Adipocyte (in vitro differentiated cells): ENCODE results near the gene ACOT9.

Source experiments
- DNase-seq: peaks from one replicate; pipeline ENCODE4 v3.0.0-alpha.2; 2015; ENCODE audit warnings: low read depth
- H3K27me3 ChIP-seq: replicated peaks from 2 replicates; pipeline ENCODE4 v1.7.0; 2013; ENCODE audit warnings: mild to moderate bottlenecking, low read length, moderate library complexity; ENCODE audit not compliant: control insufficient read depth, insufficient read depth
- H3K36me3 ChIP-seq: 2 replicates; pipeline ENCODE4 v1.7.0; 2013; ENCODE audit warnings: low read length, mild to moderate bottlenecking, moderate library complexity; ENCODE audit not compliant: control insufficient read depth, insufficient read depth, severe bottlenecking
- H3K4me1 ChIP-seq: 2 replicates; pipeline ENCODE4 v1.7.0; 2013; ENCODE audit warnings: mild to moderate bottlenecking, low read length, moderate library complexity; ENCODE audit not compliant: control insufficient read depth, insufficient read depth
- H3K4me3 ChIP-seq: 2 replicates; pipeline ENCODE4 v1.7.0; 2013; ENCODE audit warnings: mild to moderate bottlenecking, low read length, moderate library complexity
- H3K9ac ChIP-seq: 2 replicates; pipeline ENCODE4 v1.7.0; 2013; ENCODE audit warnings: mild to moderate bottlenecking, low read length, moderate library complexity
- H3K9me3 ChIP-seq: 2 replicates; pipeline ENCODE4 v1.7.0; 2013; ENCODE audit warnings: mild to moderate bottlenecking, low read length, moderate library complexity; ENCODE audit not compliant: control insufficient read depth

Gene ACOT9

GRCh38 chrX:23737413-23737812, 5.7 kb downstream of the ACOT9 start:
- Histone ChIP-seq H3K36me3 (peaks cover 10% of the 10 kb centered on the region), H3K27me3 (no peaks in the 10 kb centered on the region), H3K4me1 (no peaks in the 10 kb centered on the region), H3K9me3 (no peaks in the 10 kb centered on the region), H3K4me3 (no peak overlapping the region), H3K9ac (no peak overlapping the region)
- DNase-seq: peak; percentile 28

- Histone ChIP-seq H3K4me3 (no peak overlapping the region), H3K9me3 (no peaks in the 10 kb centered on the region), H3K27me3 (no peaks in the 10 kb centered on the region), H3K4me1 (no peaks in the 10 kb centered on the region), H3K9ac (no peak overlapping the region), H3K36me3 (peaks cover 16% of the 10 kb centered on the region)
- DNase-seq: no peak
Observed at GRCh38 chrX:23736030-23736429, 7.0 kb downstream of the ACOT9 start.

GRCh38 chrX:23732704-23733103, 10.4 kb downstream of the ACOT9 start:
- peaks cover 39% of the 10 kb centered on the region for H3K36me3 ChIP-seq
- H3K4me1 ChIP-seq: no peaks in the 10 kb centered on the region
- H3K9me3 ChIP-seq: no peaks in the 10 kb centered on the region
- no peaks in the 10 kb centered on the region for H3K27me3 ChIP-seq
- no peak overlapping the region for H3K4me3 ChIP-seq
- H3K9ac ChIP-seq: no peak overlapping the region
- DNase-seq: no peak

GRCh38 chrX:23731951-23732350, 11.1 kb downstream of the ACOT9 start:
- no peak for DNase-seq
- H3K9ac ChIP-seq: no peak overlapping the region
- H3K9me3 ChIP-seq: no peaks in the 10 kb centered on the region

GRCh38 chrX:23729214-23729613, 13.9 kb downstream of the ACOT9 start:
- Histone ChIP-seq H3K9ac (no peak overlapping the region), H3K9me3 (no peaks in the 10 kb centered on the region)
- DNase-seq: no peak

More at GRCh38 chrX:23731951-23732350, 11.1 kb downstream of the ACOT9 start:
- peaks cover 42% of the 10 kb centered on the region for H3K36me3 ChIP-seq
- no peaks in the 10 kb centered on the region for H3K27me3 ChIP-seq
- no peak overlapping the region for H3K4me3 ChIP-seq
- H3K4me1 ChIP-seq: no peaks in the 10 kb centered on the region

GRCh38 chrX:23727206-23727605, 15.9 kb downstream of the ACOT9 start:
- no peak overlapping the region for H3K4me3 ChIP-seq
- no peaks in the 10 kb centered on the region for H3K4me1 ChIP-seq
- H3K36me3 ChIP-seq: peaks cover 53% of the 10 kb centered on the region
- H3K9ac ChIP-seq: no peak overlapping the region
- H3K27me3 ChIP-seq: no peaks in the 10 kb centered on the region
- no peak for DNase-seq
- no peaks in the 10 kb centered on the region for H3K9me3 ChIP-seq

More at GRCh38 chrX:23729214-23729613, 13.9 kb downstream of the ACOT9 start:
- H3K36me3 ChIP-seq: peaks cover 49% of the 10 kb centered on the region
- H3K27me3 ChIP-seq: no peaks in the 10 kb centered on the region
- H3K4me3 ChIP-seq: no peak overlapping the region
- H3K4me1 ChIP-seq: no peaks in the 10 kb centered on the region

GRCh38 chrX:23726191-23726590, 16.9 kb downstream of the ACOT9 start:
- Histone ChIP-seq H3K9me3 (no peaks in the 10 kb centered on the region), H3K36me3 (peaks cover 54% of the 10 kb centered on the region), H3K4me3 (no peak overlapping the region), H3K27me3 (no peaks in the 10 kb centered on the region), H3K4me1 (no peaks in the 10 kb centered on the region), H3K9ac (no peak overlapping the region)
- DNase-seq: no peak

GRCh38 chrX:23720117-23720677, 22.9 kb downstream of the ACOT9 start:
- Histone ChIP-seq H3K27me3 (no peaks in the 10 kb centered on the region), H3K4me3 (no peak overlapping the region), H3K4me1 (no peaks in the 10 kb centered on the region), H3K9me3 (no peaks in the 10 kb centered on the region), H3K36me3 (peaks cover 51% of the 10 kb centered on the region), H3K9ac (no peak overlapping the region)
- no peak for DNase-seq

- no peak overlapping the region for H3K4me3 ChIP-seq
- H3K36me3 ChIP-seq: peaks cover 44% of the 10 kb centered on the region
- H3K27me3 ChIP-seq: no peaks in the 10 kb centered on the region
- no peak overlapping the region for H3K9ac ChIP-seq
- no peaks in the 10 kb centered on the region for H3K9me3 ChIP-seq
- no peaks in the 10 kb centered on the region for H3K4me1 ChIP-seq
- no peak for DNase-seq
Observed at GRCh38 chrX:23705235-23705634, 37.8 kb downstream of the ACOT9 start.

GRCh38 chrX:23704673-23705206, 38.3 kb downstream of the ACOT9 start:
- Histone ChIP-seq H3K4me3 (no peak overlapping the region), H3K27me3 (no peaks in the 10 kb centered on the region), H3K4me1 (no peaks in the 10 kb centered on the region), H3K9me3 (no peaks in the 10 kb centered on the region), H3K9ac (no peak overlapping the region), H3K36me3 (peaks cover 44% of the 10 kb centered on the region)
- DNase-seq: no peak

- no peak for DNase-seq
- Histone ChIP-seq H3K4me1 (no peaks in the 10 kb centered on the region), H3K9me3 (no peaks in the 10 kb centered on the region), H3K36me3 (peaks cover 21% of the 10 kb centered on the region), H3K27me3 (no peaks in the 10 kb centered on the region), H3K4me3 (no peak overlapping the region), H3K9ac (no peak overlapping the region)
Observed at GRCh38 chrX:23699636-23700194, 43.4 kb downstream of the ACOT9 start.

GRCh38 chrX:23694606-23695005, 48.5 kb downstream of the ACOT9 start:
- Histone ChIP-seq H3K4me3 (no peak overlapping the region), H3K9me3 (no peaks in the 10 kb centered on the region), H3K27me3 (peaks cover 4% of the 10 kb centered on the region), H3K9ac (no peak overlapping the region), H3K4me1 (no peaks in the 10 kb centered on the region), H3K36me3 (no peaks in the 10 kb centered on the region)
- DNase-seq: peak; percentile 77
